22Rv1 (cell line): ENCODE measurements around the gene TNFAIP3.

Source experiments
- CTCF ChIP-seq: fragments of 450-650 bp; IDR thresholded peaks from 2 replicates; pipeline ENCODE4 v1.5.1; 2017; ENCODE audit warnings: mild to moderate bottlenecking
- ZFX ChIP-seq: fragments of 450-650 bp; IDR thresholded peaks from 2 replicates; pipeline ENCODE4 v1.6.1; 2017; ENCODE audit warnings: antibody characterized with exemption, borderline replicate concordance

- no peak for TF ChIP-seq CTCF
- TF ChIP-seq ZFX, result no peak
Observed at GRCh38 chr6:137919502-137919823, 52.4 kb downstream of the TNFAIP3 start.
